GM11168 (cell line): ENCODE results near the gene KICS2.

ENCODE experiments used
- in situ Hi-C: fragments of 300-500 bp; cut with MboI; formaldehyde crosslinking; loops from one replicate; pipeline ENCODE4 v1.12.0; 2022; ENCODE audit warnings: low sequenced_read_pairs; ENCODE audit not compliant: unreplicated experiment

Gene KICS2

DNA sequence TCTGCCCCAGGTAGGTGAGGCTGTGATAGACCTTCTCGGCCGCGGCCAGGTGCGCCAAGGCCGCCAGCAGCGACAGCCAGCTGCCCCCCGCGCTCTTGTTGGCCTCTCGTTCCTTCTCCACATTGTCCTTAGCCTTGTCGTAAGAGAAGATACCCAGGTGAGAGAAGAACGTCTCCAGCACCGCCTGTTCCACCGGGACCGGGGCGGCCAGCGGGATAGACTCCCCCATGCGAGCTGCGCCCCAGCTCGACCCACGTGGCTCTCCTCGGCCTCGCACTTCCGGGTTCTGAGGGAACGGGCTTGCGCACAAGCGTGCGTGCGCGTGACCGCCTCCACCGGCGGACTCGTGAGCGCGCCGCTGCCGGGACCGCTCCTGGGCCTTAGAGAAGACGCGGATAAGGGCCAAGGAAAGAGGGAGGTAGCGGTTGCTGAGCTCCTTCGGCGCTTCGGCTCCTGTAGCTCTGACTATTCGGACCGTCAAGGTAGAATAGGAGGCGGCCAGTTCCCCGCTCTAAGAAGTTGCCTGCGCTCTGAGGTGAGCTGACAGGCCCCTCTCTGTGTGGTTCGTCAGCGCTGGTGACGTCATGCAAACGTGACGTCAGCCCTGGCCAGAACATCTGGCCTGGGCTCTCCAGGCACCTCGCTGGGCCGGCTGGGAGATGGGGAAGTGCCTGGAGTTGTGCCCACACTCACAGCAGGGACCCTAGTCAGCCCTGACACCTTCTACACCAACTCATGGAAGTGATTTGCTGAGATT lies at the start of gene KICS2:
TSS of gene KICS2 (minus strand) at position 288 of the 757 bp plus-strand sequence. CDS start at position 229, 59 bp downstream.
- in situ Hi-C loops = no loop called here

DNA sequence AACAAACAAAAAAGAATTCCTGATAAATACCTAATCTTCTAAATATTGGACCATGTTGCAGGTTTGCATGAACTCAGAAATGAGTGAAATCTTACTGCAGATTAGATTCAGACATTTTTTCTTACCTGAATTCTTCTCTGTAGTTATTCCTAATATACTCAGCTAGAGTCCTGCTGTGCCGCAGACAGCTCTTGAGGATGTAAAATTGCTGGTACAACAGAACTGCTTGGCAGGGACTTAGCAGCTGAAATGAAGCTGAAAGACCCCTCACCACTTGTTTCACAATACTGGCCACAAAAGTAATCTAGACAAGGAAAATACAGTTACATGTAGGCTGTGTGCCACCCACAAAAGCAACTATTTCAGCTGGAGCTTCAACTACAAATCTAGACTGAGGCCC lies 48.3 kb upstream of the KICS2 start:
- in situ Hi-C loops = no loop called here

DNA sequence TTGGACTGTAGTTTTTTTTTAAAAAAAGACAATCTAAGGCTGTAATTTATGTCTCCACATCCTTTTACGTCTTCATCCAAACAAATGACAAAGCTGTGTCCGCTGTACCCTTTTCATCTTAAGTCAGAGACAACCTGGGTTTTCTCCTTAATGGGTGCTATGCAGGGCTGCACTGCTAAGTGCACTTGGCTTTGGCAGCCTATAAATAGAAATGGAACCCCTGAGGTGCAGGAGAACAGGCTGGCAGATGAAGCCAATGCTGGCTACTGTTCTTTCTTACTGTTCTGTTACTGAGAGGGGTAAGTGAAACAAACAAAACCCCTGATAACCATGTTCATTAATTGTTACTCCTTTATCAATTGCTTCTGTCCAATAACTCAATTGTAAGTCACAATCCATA lies 47.1 kb upstream of the KICS2 start:
- in situ Hi-C loops = no loop called here

GRCh38 chr12:64268409-64268808 lies 46.3 kb upstream of the KICS2 start:
- in situ Hi-C loops = no loop called here

- in situ Hi-C loops = no loop called here
Measured at GRCh38 chr12:64265839-64266238, 43.7 kb upstream of the KICS2 start.

- in situ Hi-C loops = loop anchor here (5.0 kb wide), 1 partner anchor 420 kb away; the partner anchor contains the start of gene SRGAP1
Measured at GRCh38 chr12:64261813-64262212, 39.7 kb upstream of the KICS2 start.

DNA sequence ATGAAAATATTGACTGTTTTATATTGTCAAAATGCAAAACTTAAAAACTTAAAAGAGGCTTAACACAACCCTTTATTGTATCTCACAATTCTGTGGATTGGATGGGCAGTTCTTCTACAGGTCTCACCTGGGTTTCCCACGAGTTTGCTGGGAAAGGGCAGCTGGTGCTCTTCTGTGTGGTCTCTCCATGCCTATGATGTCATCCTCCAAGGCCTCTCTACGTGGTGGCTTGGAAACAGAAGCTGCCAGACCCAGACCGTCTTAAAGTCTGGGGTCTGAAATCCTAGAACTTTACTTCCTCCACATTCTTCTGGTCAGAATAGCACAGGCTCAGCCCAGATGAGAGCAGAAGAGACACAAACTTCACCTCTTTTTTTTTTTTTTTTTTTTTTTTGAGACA lies 36.5 kb upstream of the KICS2 start:
- in situ Hi-C loops = no loop called here

- in situ Hi-C loops = no loop called here
Measured at GRCh38 chr12:64256166-64256800, 34.2 kb upstream of the KICS2 start.

- in situ Hi-C loops = no loop called here
Measured at GRCh38 chr12:64255249-64255648, 33.2 kb upstream of the KICS2 start.

DNA sequence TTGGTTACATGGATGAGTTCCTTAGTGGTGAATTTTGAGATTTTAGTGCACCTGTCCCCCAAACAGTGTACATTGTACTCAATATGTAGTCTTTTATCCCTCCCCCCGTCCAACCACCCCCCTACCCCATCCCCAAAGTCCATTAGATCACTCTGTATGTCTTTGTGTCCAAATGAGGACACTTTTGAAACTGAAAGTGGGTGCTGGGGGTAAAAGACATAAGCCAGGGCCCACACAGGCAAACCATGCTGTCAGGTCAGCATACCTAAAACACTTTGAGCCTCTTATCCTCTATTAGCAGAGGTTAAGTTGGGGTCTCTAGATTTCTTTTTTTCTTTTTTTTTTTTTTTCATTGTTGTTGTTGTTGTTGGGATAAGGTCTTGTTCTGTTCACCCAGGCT lies 31.3 kb upstream of the KICS2 start:
- in situ Hi-C loops = no loop called here

GRCh38 chr12:64252681-64253080 lies 30.6 kb upstream of the KICS2 start:
- in situ Hi-C loops = no loop called here

DNA sequence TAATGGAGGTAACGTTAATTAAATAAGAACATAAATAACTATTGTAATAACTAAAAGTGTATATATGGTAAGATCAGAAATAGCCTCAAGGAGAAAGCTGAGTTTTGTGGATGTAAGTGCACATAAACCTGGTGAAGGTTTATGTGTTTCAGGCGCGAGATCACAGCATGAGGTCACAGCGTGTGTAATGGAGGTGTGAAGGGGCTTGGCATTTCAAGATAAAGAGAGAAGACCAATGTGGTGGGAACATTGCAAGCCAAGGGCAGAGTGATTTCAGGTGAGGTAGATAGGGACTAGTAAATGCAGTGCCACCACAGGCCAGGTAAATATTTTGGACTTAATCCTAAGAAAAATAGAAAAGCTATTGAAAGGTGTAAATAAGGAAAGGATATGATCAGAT lies 21.7 kb upstream of the KICS2 start:
- in situ Hi-C loops = no loop called here

GRCh38 chr12:64240781-64241180 lies 18.7 kb upstream of the KICS2 start:
- in situ Hi-C loops = no loop called here

DNA sequence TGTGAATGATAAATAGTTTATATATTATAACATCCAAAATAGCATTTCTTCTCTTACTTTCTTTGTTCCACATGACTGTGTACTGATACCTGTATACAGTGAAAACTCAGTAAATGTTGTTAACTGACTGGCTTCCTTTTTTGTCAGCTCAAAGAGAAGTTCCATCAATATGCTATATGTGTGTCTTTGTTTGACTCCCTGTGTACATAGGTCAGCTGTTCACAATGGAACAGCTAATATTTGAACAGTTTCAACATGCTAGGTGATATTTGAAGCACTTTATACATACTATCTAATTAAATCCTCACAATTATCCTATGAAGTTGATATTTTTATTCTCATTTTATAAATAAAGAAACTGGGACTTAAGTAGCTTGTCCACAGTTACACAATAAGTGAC lies 15.3 kb upstream of the KICS2 start:
- in situ Hi-C loops = no loop called here

- in situ Hi-C loops = no loop called here
Measured at GRCh38 chr12:64236549-64236948, 14.5 kb upstream of the KICS2 start.

DNA sequence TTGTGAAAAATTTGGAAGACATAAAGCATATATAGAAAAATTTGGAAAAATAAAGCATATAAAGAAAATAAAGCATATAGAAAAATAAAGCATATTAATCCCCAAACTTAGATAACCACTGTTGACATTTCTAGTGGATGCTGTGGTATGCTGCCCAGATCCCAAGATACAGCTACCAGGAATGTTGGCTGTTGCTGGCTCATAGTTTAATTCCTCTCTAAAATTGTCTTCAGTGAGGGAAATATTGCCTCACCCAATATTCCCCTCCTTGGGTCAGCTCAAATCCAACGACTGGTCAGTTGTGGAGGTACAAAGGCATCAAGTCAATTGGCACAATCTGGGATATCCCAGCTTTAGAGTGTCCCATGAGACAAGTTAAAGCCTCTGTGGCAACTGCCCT lies 10.1 kb upstream of the KICS2 start:
- in situ Hi-C loops = no loop called here

DNA sequence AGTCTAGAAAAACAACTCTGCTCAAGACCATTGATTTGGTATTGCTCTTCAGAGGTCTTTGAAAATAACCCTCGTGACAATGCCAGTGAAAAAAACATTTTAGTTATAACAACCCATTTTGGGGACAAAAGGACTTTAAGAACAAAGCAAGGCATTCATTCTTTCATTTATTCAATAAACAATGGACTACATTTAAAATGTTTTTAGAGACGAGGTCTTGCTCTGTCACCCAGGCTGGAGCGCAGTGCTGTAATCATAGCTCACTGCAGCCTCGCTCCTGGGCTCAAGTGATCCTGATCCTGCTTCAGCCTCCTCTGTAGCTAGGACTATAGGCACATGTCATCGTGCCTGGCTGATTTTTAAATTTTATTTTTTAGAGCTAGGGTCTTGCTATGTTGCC lies 7.7 kb upstream of the KICS2 start:
- in situ Hi-C loops = no loop called here

DNA sequence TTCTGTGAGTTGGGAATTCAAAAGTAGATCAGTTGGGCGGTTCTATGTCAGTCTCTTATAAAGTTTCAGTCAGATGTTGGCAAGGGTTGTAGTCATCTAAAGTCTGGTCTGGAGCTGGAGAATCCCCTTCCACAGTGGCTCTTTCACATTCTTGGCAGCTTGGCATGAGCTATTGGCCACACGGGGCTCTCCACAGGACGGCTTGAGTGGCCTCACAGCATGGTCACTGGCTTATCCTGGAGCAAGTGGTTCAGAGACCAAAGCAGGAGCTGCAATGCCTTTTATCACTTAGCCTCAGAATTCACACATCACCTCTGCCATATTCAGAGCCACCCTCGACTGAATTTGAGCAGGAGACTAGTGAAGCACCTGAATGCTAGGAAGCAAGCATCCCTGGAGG lies 7.1 kb upstream of the KICS2 start:
- in situ Hi-C loops = no loop called here

DNA sequence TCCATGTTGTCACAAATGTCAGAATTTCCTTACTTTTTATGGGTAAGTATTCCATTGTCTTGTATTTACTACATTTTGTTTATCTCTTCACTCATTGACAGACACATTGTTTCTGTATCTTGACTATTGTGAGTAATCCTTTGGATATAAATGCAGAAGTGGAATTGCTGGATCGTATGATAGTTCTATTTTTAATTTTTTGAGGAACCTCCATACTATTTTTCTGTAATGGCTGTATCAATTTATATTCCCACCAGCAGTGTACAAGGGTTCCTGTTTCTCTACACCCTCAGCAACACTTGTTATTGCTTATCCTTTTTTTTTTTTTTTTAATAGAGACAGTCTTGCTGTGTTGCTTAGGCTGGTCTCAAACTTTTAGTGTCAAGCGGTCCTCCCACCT lies 3.5 kb upstream of the KICS2 start:
- in situ Hi-C loops = no loop called here

GRCh38 chr12:64221651-64222008 lies 466 bp downstream of the KICS2 start:
- in situ Hi-C loops = no loop called here

DNA sequence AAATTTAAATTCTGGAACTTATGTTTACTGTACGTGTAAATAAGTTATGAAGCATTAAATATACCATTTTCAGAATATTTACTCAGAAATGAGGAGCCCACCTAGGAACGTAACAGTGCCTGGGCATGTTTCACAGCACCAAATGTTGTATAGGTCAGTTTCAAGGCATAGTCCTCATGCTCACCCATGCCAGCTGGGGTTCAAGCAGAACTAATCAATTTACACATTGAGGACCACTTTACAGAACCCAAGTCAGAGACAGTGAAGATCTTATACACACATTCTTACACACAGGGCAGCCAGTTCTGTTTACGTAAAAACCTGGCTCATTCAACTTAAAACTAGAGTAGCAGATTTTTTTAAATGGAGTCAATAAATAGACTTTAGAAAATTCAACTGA lies 2.0 kb downstream of the KICS2 start:
- in situ Hi-C loops = no loop called here

DNA sequence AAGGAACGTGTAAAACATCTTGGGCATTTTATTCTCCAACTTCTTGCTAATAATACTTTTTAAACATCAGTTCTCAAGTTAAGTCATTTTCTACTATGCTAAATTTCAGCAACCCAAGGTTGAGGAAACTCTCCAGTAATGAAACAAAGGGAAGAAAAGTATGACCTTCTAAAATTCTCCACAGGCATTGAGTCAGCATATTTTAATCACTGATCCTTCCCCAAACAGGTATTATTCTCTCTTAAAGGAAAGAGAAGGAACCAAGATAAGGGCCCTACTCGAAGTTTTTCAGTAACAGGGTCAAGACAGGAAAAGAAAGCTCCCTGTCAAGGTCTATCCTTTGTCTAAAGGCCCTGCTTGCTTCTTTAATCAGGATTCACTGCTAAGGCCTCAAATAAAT lies 3.0 kb downstream of the KICS2 start:
- in situ Hi-C loops = no loop called here
